Mesenchymal stem cell (in vitro differentiated cells and primary cell): Measurements from ENCODE around the gene TMEFF2.
A peak's percentile ranks its signal among the peaks of the same experiment; 100 is the strongest.

Experiments used
- DNase-seq: peaks from one replicate; pipeline ENCODE4 v3.0.0-alpha.2; 2013
- H2AFZ ChIP-seq: one replicate; pipeline ENCODE4 v1.6.1; 2013; ENCODE audit warnings: low read depth, mild to moderate bottlenecking, control low read depth, inconsistent platforms, low read length, moderate library complexity
- H2AK5ac ChIP-seq: 2 replicates; pipeline ENCODE4 v1.6.1; 2013; ENCODE audit warnings: low read length, moderate library complexity, mild to moderate bottlenecking, inconsistent platforms; ENCODE audit not compliant: severe bottlenecking
- H2BK120ac ChIP-seq: one replicate; pipeline ENCODE4 v1.6.1; 2013; ENCODE audit warnings: low read depth, mild to moderate bottlenecking, inconsistent platforms, low read length, moderate library complexity
- H2BK12ac ChIP-seq, 2 experiments: one replicate each; pipeline ENCODE4 v1.6.1; 2013; ENCODE audit warnings: inconsistent platforms in 2 of 2, low read length in 2 of 2, mild to moderate bottlenecking in 2 of 2, moderate library complexity in 2 of 2, control low read depth in 1 of 2
- H2BK15ac ChIP-seq: one replicate; pipeline ENCODE4 v1.6.1; 2013; ENCODE audit warnings: mild to moderate bottlenecking, low read depth, inconsistent platforms; ENCODE audit not compliant: poor library complexity, severe bottlenecking
- H2BK5ac ChIP-seq: 2 replicates; pipeline ENCODE4 v1.6.1; 2013; ENCODE audit warnings: low read depth, mild to moderate bottlenecking, low read length, control low read depth, inconsistent platforms; ENCODE audit not compliant: poor library complexity, severe bottlenecking
- H3K14ac ChIP-seq, 2 experiments: one replicate each; pipeline ENCODE4 v1.6.1; 2013; ENCODE audit warnings: inconsistent platforms in 2 of 2, low read length in 2 of 2, control low read depth in 1 of 2, mild to moderate bottlenecking in 1 of 2, moderate library complexity in 1 of 2
- H3K18ac ChIP-seq, 2 experiments: one replicate each; pipeline ENCODE4 v1.6.1; 2013; ENCODE audit warnings: inconsistent platforms in 2 of 2, low read length in 2 of 2, control low read depth in 1 of 2, low read depth in 1 of 2, mild to moderate bottlenecking in 1 of 2
- H3K23ac ChIP-seq, 2 experiments: one replicate each; pipeline ENCODE4 v1.6.1; 2013; ENCODE audit warnings: inconsistent platforms in 2 of 2, low read length in 2 of 2, mild to moderate bottlenecking in 2 of 2, moderate library complexity in 2 of 2, control low read depth in 1 of 2
- H3K27ac ChIP-seq: 2 replicates; pipeline ENCODE4 v1.5.1; 2013; ENCODE audit warnings: mild to moderate bottlenecking, moderate library complexity, low read length, control low read depth, inconsistent platforms; ENCODE audit not compliant: poor library complexity, severe bottlenecking
- H3K27me3 ChIP-seq, 2 experiments: 2 replicates each; pipeline versions ENCODE4 v1.6.1 to v1.7.0; 2013; ENCODE audit warnings: low read length in 2 of 2, mild to moderate bottlenecking in 2 of 2, moderate library complexity in 2 of 2, control low read depth in 1 of 2, inconsistent platforms in 1 of 2; ENCODE audit not compliant: control insufficient read depth in 1 of 2, insufficient read depth in 1 of 2
- H3K36me3 ChIP-seq, 2 experiments: 2 replicates each; pipeline versions ENCODE4 v1.6.1 to v1.7.0; 2013; ENCODE audit warnings: low read length in 2 of 2, control low read depth in 1 of 2, inconsistent platforms in 1 of 2, low read depth in 1 of 2, mild to moderate bottlenecking in 1 of 2; ENCODE audit not compliant: insufficient read depth in 2 of 2, control insufficient read depth in 1 of 2
- H3K4ac ChIP-seq, 2 experiments: one replicate each; pipeline ENCODE4 v1.6.1; 2013; ENCODE audit warnings: inconsistent platforms in 2 of 2, low read length in 2 of 2, mild to moderate bottlenecking in 2 of 2, moderate library complexity in 2 of 2, control low read depth in 1 of 2, low read depth in 1 of 2
- H3K4me1 ChIP-seq: 2 replicates; pipeline ENCODE4 v1.6.1; 2013; ENCODE audit warnings: low read depth, low read length, control low read depth; ENCODE audit not compliant: control insufficient read depth, insufficient read depth
- H3K4me2 ChIP-seq: 2 replicates; pipeline ENCODE4 v1.6.1; 2013; ENCODE audit warnings: low read length, mild to moderate bottlenecking, inconsistent platforms; ENCODE audit not compliant: poor library complexity, severe bottlenecking
- H3K4me3 ChIP-seq, 2 experiments: 2 replicates each; pipeline versions ENCODE4 v1.5.1 to v1.7.0; 2013; ENCODE audit warnings: low read length in 2 of 2, mild to moderate bottlenecking in 2 of 2, control low read depth in 1 of 2, low read depth in 1 of 2; ENCODE audit not compliant: insufficient read depth in 1 of 2
- H3K79me1 ChIP-seq: replicated peaks from 2 replicates; pipeline ENCODE4 v1.6.1; 2013; ENCODE audit warnings: mild to moderate bottlenecking, control low read depth, low read length, inconsistent platforms; ENCODE audit not compliant: poor library complexity, severe bottlenecking
- H3K9ac ChIP-seq: 2 replicates; pipeline ENCODE4 v1.7.0; 2013; ENCODE audit warnings: mild to moderate bottlenecking, low read length, moderate library complexity
- H3K9me3 ChIP-seq: 2 replicates; pipeline ENCODE4 v1.7.0; 2013; ENCODE audit warnings: mild to moderate bottlenecking, low read length; ENCODE audit not compliant: control insufficient read depth
- H4K8ac ChIP-seq: one replicate; pipeline ENCODE4 v1.6.1; 2013; ENCODE audit warnings: inconsistent platforms, mild to moderate bottlenecking, low read length, moderate library complexity
- H4K91ac ChIP-seq: one replicate; pipeline ENCODE4 v1.6.1; 2013; ENCODE audit warnings: mild to moderate bottlenecking, low read length, inconsistent platforms
- WGBS: methylation state at CpG from one replicate; pipeline ENCODE4 v1.1.7; 2013; ENCODE audit warnings: mixed read lengths; 5-methylcytosine and 5-hydroxymethylcytosine counted together

TMEFF2 gene

DNA sequence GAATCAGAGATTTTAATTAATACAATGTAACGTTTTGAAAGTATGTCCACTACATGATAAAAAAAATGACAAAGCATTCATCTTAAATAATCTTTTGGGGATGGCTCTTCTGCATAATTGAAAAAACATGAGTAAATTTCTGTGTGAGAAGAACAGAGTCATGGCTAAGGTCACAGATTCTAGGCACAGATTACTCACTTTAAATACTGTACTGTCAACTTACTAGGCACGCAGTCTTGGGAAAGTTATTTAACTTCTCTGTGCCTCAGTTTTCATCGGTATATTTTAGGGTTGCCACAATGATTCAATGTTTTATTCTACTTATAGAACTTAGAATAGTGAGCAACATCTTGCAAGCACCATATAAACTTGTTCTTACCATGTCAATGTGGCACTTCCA lies 49.2 kb downstream of the TMEFF2 start:
- Histone ChIP-seq H3K9me3 (no peaks in the 10 kb centered on the region), H3K9ac (peak overlapping the region; percentile 40), H4K91ac (no peak overlapping the region), H2BK12ac (no peak overlapping the region), H3K4me3 (no peak overlapping the region), H3K36me3 (no peaks in the 10 kb centered on the region), H3K4me2 (no peak overlapping the region), H3K18ac (no peak overlapping the region), H4K8ac (no peak overlapping the region), H2BK5ac (no peak overlapping the region), H3K27ac (peak overlapping the region; percentile 80), H3K4ac (no peak overlapping the region), H2AK5ac (no peak overlapping the region), H2BK120ac (no peak overlapping the region), H3K4me1 (no peaks in the 10 kb centered on the region), H3K23ac (no peak overlapping the region), H3K27me3 (no peaks in the 10 kb centered on the region), H3K79me1 (no peaks in the 10 kb centered on the region), H3K14ac (no peak overlapping the region), H2AFZ (no peak overlapping the region), H2BK15ac (no peak overlapping the region)
- no peak for DNase-seq
- WGBS = no CpG with 5 or more reads among the region's 3 CpGs

DNA sequence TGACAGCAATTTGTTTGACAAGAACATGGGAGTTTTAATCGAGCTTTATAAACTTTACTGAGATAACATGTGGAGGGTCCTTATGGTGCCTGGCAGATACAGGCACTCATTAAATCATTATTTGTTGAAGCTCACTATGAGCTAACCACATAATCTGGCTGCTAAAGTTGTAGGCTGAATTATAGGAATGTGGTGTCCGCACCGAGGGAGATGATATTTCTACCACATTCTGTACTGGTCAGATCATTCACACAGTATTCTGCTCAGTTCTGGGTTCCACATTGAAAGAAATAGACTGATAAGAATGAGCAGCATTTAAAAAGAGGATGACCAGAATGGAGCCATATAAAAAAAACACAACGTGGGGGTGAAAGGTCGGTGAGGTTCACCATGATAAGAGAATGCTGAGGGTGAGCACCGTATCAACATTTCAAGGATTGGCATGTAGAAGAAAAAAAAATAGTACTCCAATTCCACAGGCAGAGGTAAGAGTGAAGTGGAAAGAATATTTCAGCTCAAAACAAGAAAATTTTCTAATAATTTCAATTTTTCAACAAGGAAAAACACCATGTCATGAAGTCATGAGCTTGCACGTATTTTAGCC lies 54.4 kb downstream of the TMEFF2 start:
- no peak for DNase-seq
- H3K14ac ChIP-seq = no peak overlapping the region
- H3K9me3 ChIP-seq = no peaks in the 10 kb centered on the region
- H2BK5ac ChIP-seq = no peak overlapping the region
- no peak overlapping the region for H4K91ac ChIP-seq
- H3K4ac ChIP-seq = no peak overlapping the region
- no peak overlapping the region for H3K23ac ChIP-seq
- no peak overlapping the region for H2BK12ac ChIP-seq
- H3K27ac ChIP-seq = no peak overlapping the region
- H2AFZ ChIP-seq = no peak overlapping the region
- no peaks in the 10 kb centered on the region for H3K27me3 ChIP-seq
- no peak overlapping the region for H2BK15ac ChIP-seq
- WGBS = 92% methylated on average over 4 of the region's 7 CpGs
- H3K4me1 ChIP-seq = no peaks in the 10 kb centered on the region
- H2BK120ac ChIP-seq = no peak overlapping the region
- H3K36me3 ChIP-seq = no peaks in the 10 kb centered on the region
- H4K8ac ChIP-seq = no peak overlapping the region
- H3K4me2 ChIP-seq = no peak overlapping the region
- H3K4me3 ChIP-seq = no peak overlapping the region
- no peaks in the 10 kb centered on the region for H3K79me1 ChIP-seq
- H3K18ac ChIP-seq = no peak overlapping the region
- no peak overlapping the region for H3K9ac ChIP-seq
- H2AK5ac ChIP-seq = no peak overlapping the region

DNA sequence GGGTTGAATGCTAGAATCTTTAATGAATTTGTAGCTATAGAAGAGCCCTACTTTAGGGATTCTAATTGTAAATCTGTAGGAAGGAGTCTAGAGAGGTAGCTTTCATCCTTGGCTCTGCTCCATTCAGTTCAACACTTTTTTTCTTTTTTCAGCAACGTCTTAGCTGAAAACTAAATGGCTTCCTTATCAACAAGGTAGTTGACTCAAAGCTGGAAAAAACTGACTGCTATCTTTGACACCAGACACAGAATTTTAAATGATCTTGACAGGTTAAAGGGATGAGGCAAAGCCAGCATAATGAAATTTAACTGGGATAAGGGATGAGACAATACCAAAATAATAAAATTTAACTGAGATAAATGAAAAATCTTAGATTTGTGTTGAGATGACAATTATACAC lies 54.9 kb downstream of the TMEFF2 start:
- no peak overlapping the region for H3K4ac ChIP-seq
- no peak overlapping the region for H2BK15ac ChIP-seq
- no peaks in the 10 kb centered on the region for H3K79me1 ChIP-seq
- no peaks in the 10 kb centered on the region for H3K4me1 ChIP-seq
- H3K18ac ChIP-seq = no peak overlapping the region
- no peak overlapping the region for H2BK12ac ChIP-seq
- H3K9ac ChIP-seq = no peak overlapping the region
- no peaks in the 10 kb centered on the region for H3K9me3 ChIP-seq
- H3K4me3 ChIP-seq = no peak overlapping the region
- no peak overlapping the region for H3K4me2 ChIP-seq
- no peak overlapping the region for H2BK120ac ChIP-seq
- no peak overlapping the region for H4K91ac ChIP-seq
- no peak overlapping the region for H2AFZ ChIP-seq
- no peak overlapping the region for H4K8ac ChIP-seq
- H3K14ac ChIP-seq = no peak overlapping the region
- H3K36me3 ChIP-seq = no peaks in the 10 kb centered on the region
- H2AK5ac ChIP-seq = no peak overlapping the region
- no peak for DNase-seq
- no CpG with 5 or more reads among the region's 1 CpG for WGBS
- no peak overlapping the region for H3K23ac ChIP-seq
- no peak overlapping the region for H3K27ac ChIP-seq
- no peaks in the 10 kb centered on the region for H3K27me3 ChIP-seq
- H2BK5ac ChIP-seq = no peak overlapping the region

DNA sequence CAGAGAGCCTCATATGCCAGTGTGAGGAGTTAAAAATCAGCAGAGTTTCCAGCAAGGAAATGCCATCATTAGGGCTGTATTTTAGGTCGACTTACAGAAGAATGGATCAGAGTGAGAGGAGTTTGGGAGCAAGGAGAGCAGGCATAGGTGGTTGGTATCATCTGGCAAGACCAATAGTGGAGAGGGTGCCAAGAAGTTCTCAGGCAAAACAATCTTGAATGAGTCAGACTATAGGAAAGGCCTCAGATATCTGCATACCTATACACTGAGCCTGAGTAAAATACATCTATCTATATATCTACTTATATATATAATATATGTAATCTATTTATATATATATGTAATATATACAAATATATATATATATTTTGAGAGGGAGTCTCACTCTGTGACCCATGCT lies 57.3 kb downstream of the TMEFF2 start:
- Histone ChIP-seq H4K91ac (no peak overlapping the region), H4K8ac (no peak overlapping the region), H3K9me3 (no peaks in the 10 kb centered on the region), H2AK5ac (no peak overlapping the region), H3K4me1 (no peaks in the 10 kb centered on the region), H3K23ac (no peak overlapping the region), H2BK5ac (no peak overlapping the region), H3K14ac (no peak overlapping the region), H3K9ac (no peak overlapping the region), H2BK12ac (no peak overlapping the region), H2AFZ (no peak overlapping the region), H3K27me3 (no peaks in the 10 kb centered on the region), H3K79me1 (no peaks in the 10 kb centered on the region), H3K4me2 (no peak overlapping the region), H3K27ac (no peak overlapping the region), H3K4ac (no peak overlapping the region), H3K4me3 (no peak overlapping the region), H2BK120ac (no peak overlapping the region), H3K36me3 (no peaks in the 10 kb centered on the region), H3K18ac (no peak overlapping the region), H2BK15ac (no peak overlapping the region)
- WGBS = 63% methylated on average over 1 of the region's 1 CpG
- no peak for DNase-seq
